GM19395 (cell line): ENCODE measurements around the gene SYK.
"Not testable (repeated sequence)": the region's sequence is repeated elsewhere in the genome, so short reads cannot be mapped to it uniquely, and the experiment has no call there.

Source experiments
- ATAC-seq: cut with Tn5 transposase; IDR thresholded peaks from one replicate; pipeline ENCODE4 v1.9.1; 2021; ENCODE audit warnings: mild to moderate bottlenecking, moderate library complexity; ENCODE audit not compliant: unreplicated experiment

The SYK gene

DNA sequence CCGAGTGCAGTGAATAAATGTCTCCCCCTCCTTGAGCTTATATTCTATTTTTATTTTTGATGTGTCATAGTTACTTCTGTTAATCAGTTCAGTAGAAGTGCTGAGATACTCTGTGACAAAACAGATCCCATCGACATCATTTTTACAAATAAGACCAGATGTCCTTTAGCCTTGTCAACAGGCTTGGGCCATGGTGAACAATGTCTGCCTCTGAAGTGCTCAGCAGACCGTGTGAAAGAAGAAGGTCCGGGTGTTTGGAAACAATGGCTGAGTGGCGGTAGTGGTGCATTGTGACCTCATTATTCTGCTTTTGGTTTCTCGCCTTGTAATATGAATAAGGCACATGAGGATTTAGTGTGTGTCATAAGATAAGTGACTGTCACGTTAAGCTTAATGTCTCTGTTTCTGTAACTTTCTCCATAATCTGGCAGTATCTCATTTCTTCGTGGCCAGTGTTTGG, 71.2 kb downstream of the SYK start:
- ATAC-seq = no peak

DNA sequence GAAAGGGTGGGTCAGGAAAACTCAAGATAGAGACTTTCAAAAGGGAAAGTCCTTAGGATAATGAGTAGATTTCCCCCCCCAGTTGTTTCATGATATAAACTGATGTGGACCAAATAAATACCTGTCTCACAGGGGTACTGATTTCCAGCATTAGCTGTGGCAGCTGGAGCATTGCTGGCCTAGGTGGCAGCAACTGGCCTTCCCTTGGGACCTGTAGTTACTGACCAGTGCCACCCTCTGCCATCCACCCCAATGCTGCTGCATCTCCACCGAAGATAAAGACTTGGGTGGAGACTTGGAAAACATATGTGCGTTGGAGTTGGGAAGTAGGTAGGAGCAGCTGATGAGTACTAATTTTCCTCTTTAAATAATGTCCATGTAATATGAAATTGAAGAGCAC, 71.8 kb downstream of the SYK start:
- no peak for ATAC-seq

DNA sequence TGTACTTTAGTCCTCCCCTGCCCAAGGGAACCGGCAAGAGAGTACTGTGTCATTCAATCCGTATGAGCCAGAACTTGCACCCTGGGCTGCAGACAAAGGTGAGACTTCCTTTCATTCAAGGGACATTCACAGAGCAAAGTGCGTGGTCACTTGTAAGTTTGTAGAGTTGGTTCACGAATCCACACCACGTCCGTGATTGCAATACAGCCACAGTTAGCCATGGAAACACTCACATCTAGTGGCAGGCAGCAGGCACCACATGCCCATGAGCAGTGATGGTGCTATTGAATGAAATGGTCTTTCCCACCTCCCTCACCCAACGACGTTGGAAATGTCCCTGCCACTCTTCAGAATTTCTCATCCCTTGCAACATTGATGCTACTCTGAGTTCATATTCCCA, 72.6 kb downstream of the SYK start:
- ATAC-seq = no peak

DNA sequence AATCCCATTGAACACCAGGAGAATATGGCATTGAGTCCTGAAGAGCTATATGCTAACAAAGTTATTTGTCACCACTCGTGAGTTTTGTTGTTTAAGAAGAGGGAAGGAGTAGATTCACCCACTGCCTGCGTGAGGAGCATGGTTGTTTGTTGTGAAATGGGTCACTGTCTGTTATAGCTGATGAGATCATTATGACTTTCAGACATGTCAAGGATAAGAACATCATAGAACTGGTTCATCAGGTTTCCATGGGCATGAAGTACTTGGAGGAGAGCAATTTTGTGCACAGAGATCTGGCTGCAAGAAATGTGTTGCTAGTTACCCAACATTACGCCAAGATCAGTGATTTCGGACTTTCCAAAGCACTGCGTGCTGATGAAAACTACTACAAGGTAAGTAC, 76.9 kb downstream of the SYK start:
- no peak for ATAC-seq

DNA sequence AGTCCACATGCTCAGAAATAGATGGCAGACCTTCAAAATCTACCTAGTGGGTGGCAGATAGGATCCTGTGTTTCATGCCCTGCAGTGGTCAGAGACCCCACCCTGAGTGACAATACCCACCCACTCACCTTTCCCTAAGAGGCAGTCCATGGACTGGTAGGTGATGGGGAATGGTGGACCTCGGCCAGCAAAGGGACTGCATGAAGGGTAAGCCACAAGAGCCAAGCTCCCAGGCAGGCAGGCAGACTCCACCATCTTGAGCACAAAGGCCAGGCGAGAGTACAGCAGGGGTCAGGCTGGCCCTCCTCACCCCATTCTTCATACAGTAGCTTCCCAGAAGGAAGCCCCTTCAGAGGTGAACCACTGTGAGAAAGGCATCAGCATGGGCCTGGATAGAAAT, 78.4 kb downstream of the SYK start:
- no peak for ATAC-seq

DNA sequence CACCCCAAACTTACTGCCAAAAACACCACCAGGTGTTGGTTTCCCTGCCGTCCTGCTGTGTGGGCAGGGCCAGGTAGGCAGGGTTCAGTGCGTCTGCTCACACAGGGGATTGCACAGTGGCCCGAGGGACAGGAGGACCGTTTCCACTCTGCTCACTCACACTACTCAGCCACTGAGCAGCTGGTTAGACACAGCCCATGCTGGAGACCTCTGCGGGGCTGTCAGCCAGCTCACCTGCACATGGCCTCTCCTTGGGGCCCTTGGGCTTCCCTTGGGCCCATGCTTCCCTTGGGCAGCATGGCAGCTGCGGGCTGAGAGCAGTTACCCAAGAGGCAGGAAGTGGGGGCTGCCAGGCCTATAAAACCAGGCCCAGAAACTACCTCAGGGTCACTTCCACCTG, 79.0 kb downstream of the SYK start:
- ATAC-seq = no peak

DNA sequence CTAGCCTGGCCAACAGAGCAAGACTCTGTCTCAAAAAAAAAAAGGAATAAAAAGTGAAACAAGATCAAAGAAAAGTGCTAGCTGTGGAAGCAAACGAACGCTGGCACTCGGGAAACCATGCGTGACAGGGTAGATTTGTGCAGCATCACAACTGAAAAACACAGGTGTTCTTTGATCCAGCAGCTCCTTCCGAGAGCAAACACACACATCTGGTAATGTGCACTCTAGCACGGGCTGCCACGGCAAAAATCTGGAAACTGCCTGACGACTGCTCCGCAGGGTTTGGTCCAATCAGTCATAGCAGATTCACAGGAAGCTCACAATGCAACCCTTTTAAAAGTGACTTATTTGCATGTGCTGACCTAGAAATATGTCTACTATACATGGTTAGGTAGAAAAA, 80.0 kb downstream of the SYK start:
- peak; percentile 88 for ATAC-seq

DNA sequence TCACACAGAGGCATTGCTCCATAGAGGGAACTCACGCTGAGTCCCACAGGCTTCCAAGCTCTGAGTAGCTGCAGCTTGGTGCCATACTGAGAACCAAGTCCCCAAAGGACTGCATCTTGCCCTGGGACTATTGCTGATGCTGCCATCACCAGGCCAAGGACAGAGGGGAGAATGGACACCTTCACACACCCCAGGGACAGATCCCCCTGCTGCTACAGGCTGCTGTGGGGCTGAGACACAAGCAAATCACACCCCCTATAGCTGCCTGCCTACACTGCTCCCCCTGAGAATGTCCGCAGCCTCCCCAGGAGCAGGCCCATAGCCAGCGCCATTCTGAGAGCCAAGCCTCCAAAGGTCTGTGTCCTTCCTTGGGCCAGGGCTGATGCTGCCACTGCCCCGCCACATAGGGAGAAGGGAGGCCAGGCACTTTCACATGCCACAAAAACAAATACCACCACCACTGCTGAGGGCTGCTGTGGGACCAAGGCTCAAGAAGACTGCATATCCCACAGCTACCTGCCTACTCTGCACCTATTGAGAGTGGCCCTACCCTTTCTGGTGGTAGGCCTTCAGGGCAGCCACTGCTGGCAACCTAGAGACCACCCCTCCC, 81.5 kb downstream of the SYK start:
- ATAC-seq = no peak

DNA sequence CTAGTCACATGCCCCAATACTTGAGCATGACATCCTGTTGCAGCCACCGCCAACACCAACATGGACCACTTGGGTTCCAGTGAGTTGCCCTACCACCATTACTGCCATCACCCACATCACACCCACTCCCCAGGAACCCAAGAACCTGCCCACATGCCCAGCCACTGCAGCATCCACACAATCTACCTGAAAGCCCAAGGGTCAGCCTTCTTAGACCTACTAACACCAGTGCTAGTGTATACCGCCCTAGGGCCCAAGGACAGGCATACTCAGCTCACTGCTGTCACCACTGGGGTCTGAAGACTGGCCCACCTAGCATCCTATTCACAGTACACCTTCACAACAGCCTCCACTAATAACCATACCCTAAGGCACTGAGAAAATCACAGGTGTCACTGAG, 82.0 kb downstream of the SYK start:
- no peak for ATAC-seq

DNA sequence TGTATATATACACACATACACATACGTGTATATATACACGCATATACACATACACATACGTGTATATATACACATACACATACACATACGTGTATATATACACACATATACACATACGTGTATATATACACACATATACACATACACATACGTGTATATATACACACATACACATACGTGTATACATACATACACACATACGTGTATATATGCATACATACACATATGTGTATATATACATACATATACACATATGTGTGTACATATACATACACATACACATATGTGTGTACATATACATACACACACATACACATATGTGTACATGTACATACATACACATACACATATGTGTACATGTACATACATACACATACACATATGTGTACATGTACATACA, 82.6 kb downstream of the SYK start:
- ATAC-seq = no peak

DNA sequence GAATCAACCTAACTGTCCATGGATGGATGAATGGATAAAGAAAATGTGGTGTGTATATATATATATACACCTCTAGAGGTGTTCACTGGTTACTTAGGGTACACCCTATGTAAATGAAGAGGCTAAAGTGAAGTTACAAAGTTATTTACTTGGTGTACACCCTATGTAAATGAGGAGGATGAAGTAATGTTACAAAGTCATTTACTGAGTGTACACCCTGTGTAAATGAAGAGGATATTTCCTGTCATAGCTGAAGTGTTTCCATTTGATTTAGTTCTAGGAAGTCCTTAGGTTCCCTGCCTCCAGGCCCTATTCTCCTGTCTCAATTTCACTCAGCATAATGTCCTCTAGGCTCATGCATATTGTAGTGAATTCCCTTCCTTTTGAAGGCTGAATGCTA, 85.2 kb downstream of the SYK start:
- not testable (repeated sequence) for ATAC-seq

DNA sequence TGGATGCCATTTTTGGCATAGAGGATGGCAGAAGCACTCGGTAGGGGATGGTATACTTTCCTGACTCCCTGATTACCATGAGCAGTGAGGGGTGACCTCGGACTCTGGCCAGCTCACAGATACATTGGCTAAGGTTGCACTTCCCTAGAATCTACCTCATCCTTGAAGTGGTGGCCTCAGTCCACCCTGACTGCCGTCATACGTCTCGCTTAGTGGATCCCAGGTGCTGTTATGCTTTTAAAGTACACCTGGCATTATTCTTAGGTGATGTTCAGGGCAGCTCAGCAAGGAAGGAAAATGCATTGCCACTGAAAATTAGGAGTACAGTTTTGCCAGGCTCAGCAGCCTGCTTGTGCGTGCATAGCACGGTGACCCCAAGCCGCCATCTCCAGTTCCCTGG, 87.3 kb downstream of the SYK start:
- ATAC-seq = no peak

DNA sequence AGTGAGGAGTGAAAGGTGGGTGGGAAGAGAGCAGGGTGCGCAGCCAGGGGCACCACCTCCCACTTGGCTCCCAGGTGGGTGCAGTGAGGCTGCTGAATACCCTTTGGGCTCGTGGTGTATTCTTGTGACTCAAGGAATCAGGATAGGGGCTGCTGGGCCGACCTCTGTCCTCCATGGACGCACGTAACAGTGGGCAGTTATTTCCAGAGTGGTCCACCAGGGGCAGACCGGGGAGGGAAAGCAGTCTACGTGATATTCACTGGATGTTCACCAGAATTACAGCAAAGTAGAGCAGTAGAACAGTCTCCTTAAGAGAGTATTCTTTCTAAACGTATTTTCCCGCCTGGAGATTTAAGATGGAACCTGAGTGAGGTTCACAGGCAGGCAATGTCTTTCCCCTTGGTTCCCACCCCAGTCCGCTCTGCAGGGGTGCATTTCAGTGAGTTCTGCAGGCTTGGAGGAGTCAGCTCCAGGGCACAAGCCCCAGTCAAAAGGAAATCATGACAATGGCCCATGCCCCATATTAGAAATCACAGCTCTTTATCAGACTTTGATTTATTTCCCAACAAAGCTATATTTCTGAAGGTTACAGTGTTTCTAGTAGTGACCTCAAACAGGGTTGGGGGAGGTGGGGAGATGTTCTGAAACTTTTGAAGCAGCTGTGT, 88.7 kb downstream of the SYK start:
- ATAC-seq = no peak

DNA sequence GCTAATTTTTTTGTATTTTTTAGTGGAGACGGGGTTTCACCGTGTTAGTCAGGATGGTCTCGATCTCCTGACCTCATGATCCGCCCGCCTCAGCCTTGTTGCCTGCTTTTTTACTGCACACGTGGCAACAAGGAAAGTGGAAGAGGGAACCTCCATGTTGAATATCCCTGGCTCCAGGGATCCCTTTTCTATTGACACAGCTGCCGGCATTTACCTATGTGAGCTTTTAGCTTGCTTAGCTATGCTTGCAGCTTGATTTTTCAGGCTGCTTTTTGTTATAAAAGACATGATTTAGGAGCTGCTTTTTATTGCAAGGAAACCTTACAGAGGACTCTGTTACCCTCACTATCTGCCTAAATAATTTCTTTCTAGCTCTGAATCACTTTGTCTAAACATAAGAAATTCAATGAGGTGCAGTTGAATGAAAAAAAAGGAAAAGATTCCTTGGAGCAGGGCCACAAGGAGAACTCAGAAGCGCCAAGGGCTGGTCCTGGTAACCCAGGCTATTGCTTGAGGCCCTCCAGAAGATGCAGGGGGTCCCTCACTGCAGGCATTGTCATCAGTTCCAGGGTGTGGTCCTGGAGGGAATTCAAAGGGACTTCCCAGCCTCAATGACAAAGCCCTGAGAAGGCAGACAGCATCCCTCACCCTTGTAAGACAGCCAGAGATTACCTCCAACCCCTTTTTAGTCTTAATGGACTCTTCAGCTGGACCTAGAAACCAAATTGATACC, 89.9 kb downstream of the SYK start:
- no peak for ATAC-seq

DNA sequence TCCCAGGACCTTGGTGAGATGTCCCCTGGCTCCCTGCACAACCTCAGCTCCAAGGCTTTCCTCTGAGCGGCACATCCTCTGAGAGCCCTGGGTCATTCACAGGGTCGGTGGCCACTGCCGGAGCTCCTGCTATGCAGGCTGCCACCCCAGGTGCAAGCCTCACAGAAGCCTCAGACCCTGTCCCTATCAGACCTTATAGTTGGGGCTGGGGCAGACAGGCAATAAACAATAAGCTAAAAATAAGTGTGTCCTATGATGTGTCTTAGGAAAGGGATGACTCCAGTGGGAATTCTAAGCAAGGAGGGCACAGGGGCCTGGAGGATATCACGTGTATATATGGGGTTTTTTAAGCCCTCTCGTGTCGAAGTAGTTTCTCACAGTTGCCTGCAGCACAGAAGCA, 91.3 kb downstream of the SYK start:
- no peak for ATAC-seq

DNA sequence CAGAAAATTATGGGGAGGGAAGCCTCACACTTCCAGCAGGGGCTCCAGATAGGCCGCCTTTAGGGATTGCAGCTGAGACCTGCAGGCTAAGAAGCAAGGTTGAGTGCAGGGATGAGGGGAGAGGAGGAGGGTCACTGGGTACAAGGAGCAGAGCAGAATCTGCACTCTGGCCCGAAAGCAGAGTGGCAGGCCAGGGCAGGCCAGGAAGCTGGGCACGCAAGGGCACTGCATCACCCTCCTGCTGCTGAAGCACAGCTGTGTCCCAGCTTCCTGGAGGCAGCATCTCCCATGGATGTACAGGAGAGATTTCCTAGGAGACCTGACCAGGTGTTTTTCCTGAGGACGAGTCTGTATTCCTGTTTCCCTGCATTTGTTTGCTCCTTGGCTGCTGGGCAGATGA, 92.1 kb downstream of the SYK start:
- ATAC-seq = no peak

DNA sequence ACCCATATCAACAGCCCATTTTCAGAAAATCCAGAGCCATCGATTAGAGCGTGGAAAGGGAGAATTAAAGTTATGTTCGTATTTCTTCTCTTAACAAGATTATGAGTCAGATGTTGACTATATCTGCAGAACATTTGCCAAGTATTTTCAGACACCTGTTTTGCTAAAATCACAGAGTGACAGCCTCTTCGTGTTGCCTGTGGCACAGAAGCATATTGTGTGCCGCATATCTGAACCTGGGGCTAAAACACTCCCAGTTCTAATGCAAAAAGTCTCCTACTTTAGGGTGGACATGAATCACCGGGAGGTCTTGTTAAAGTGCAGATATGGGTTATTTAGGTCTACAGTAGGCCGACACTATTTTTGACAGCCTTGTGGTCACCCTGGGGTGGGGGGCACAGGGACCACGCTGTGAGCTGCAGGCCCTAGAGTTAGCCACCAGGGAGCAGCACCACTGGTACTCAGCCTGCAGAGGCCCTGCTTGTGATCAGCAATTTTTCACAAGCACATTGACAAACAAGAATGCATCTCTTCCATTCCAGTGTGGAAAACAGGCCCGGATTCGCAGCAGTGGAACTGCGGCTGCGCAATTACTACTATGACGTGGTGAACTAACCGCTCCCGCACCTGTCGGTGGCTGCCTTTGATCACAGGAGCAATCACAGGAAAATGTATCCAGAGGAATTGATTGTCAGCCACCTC, 93.5 kb downstream of the SYK start:
- no peak for ATAC-seq

DNA sequence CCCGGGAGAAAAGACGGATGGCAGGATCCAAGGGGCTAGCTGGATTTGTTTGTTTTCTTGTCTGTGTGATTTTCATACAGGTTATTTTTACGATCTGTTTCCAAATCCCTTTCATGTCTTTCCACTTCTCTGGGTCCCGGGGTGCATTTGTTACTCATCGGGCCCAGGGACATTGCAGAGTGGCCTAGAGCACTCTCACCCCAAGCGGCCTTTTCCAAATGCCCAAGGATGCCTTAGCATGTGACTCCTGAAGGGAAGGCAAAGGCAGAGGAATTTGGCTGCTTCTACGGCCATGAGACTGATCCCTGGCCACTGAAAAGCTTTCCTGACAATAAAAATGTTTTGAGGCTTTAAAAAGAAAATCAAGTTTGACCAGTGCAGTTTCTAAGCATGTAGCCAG, 94.2 kb downstream of the SYK start:
- no peak for ATAC-seq

DNA sequence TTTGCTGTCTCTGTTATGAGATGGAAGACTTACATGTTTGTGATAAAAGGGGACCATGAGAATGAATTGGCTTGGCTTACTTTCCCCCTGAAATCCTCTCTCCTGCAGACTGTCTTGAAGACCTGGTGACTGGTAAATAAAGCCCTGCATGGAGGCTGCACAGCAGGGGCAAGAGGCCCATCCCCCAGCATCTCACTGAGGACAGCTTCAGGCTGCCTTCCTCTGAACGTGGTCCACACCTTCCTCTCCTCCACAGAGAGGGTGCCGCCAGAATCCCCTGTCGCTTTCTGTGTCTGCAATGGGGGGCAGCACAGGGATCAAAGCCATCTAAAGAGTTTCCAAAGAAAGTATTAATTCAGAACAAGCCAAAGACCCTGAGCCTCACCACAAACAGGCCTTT, 94.6 kb downstream of the SYK start:
- ATAC-seq = no peak

DNA sequence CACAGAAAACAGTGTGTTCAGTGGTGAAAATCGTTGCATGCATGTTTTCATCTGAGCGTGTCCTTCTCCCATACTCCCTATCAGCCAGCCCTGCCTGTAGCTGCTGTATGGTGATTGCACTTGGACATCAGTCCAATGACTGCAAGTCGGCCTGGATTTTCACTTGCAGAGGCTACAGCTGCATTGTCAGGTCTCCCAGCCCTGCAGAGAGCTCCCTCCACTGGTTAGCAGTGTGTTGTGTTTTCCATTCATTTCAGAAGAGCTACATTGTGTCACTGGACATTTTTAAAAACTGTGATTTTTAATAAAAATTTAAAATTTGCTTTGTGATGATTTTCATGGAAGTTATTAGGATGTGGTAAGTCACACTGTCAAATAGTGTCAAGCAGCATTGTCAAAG, 96.6 kb downstream of the SYK start:
- no peak for ATAC-seq

DNA sequence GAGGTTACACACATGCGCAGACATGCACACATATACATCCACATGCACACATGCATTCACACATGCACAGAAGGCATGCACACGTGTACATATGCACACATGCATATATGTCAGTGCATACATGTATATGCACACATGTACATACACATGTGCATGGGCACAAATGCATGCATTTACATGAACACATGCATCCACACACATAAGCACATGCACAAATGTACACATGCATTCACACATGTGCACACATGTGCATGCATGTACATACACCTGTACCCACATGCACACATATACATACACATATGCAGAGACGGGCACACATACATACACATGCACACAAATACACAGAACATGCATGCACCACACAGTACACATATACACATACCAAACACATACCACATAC, 97.7 kb downstream of the SYK start:
- no peak for ATAC-seq

DNA sequence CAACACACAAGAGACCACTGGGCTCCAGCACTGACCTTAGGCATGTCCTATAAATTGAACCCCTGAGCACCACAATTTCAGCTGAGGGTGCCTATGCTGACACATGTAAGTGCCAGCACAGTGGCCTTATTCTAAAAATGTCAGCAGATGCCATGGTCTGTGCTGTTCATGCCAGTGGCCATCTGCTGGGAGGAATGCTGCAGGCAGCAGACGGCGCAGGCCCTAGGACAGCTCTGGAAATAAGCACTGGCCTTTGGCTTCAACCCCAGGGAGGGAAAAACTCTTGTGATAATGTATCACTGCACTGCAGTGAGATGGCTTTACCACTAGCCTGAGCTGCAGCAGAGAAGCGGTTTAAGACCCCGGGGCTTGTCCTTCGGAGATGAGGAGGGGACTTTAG, 98.5 kb downstream of the SYK start:
- no peak for ATAC-seq
